Measurements from ENCODE around the gene SLC6A17. TPM values are rescaled to one million over a fixed set of nuclear protein-coding genes. Genes with fewer than 3 reads are reported as not detected.

Gene SLC6A17
- total RNA-seq, 1 experiment from 2014 or later: not detected

- CTCF ChIA-PET: interaction anchor here (2.9 kb wide), 1 partner anchor 102 kb away, joined by 9 read pairs; no protein-coding TSS in a partner anchor
- BruUV-seq (replicated peaks): no TSS peak
- POLR2A ChIA-PET (ENCODE audit: low non-redundant PET): no interaction called here
- H3K4me1 ChIP-seq (ENCODE audit: insufficient read depth, low read length, poor library complexity, severe bottlenecking): peaks cover 14% of the 10 kb centered on the region
- no peaks in the 10 kb centered on the region for H3K9me3 ChIP-seq (ENCODE audit: low read depth, low read length, poor library complexity, severe bottlenecking)
- intact Hi-C loops (cut with micrococcal nuclease; ENCODE audit: unreplicated experiment): no loop called here
- no peaks in the 10 kb centered on the region for H3K36me3 ChIP-seq (ENCODE audit: insufficient read depth, low read length, poor library complexity, severe bottlenecking)
- peaks cover 42% of the 10 kb centered on the region for H3K27me3 ChIP-seq (replicated peaks; ENCODE audit: insufficient read depth, low read depth, low read length, poor library complexity)
- H3K27ac ChIP-seq (ENCODE audit: low read depth, low read length, poor library complexity, severe bottlenecking): no peak overlapping the region
- no peak for TF ChIP-seq CTCF (conservative IDR thresholded peaks at IDR 0.05; ENCODE audit: low read depth, low read length)
- no peak for TF ChIP-seq EZH2 (IDR thresholded peaks at IDR 0.05; ENCODE audit: borderline replicate concordance, low read depth, low read length, poor library complexity, severe bottlenecking)
- peak overlapping the region; percentile 52 for H3K4me3 ChIP-seq (ENCODE audit: low read depth, low read length, poor library complexity, severe bottlenecking)
- peak; percentile 30 for DNase-seq (ENCODE audit: low spot score)
Measured at GRCh38 chr1:110210604-110211495, 60.6 kb downstream of the SLC6A17 start.

GRCh38 chr1:110211496-110212168, 61.3 kb downstream of the SLC6A17 start:
- TF ChIP-seq CTCF (conservative IDR thresholded peaks at IDR 0.05; ENCODE audit: low read depth, low read length) (no peak), EZH2 (IDR thresholded peaks at IDR 0.05; ENCODE audit: borderline replicate concordance, low read depth, low read length, poor library complexity, severe bottlenecking) (peak; percentile 97)
- peaks cover 14% of the 10 kb centered on the region for H3K4me1 ChIP-seq (ENCODE audit: insufficient read depth, low read length, poor library complexity, severe bottlenecking)
- H3K4me3 ChIP-seq (ENCODE audit: low read depth, low read length, poor library complexity, severe bottlenecking): peak overlapping the region; percentile 52
- no peak overlapping the region for H3K27ac ChIP-seq (ENCODE audit: low read depth, low read length, poor library complexity, severe bottlenecking)
- DNase-seq (ENCODE audit: low spot score): no peak
- intact Hi-C loops (cut with micrococcal nuclease; ENCODE audit: unreplicated experiment): no loop called here
- H3K27me3 ChIP-seq (replicated peaks; ENCODE audit: insufficient read depth, low read depth, low read length, poor library complexity): peaks cover 42% of the 10 kb centered on the region
- no TSS peak for BruUV-seq (replicated peaks)
- no peaks in the 10 kb centered on the region for H3K36me3 ChIP-seq (ENCODE audit: insufficient read depth, low read length, poor library complexity, severe bottlenecking)
- POLR2A ChIA-PET (ENCODE audit: low non-redundant PET): no interaction called here
- no peaks in the 10 kb centered on the region for H3K9me3 ChIP-seq (ENCODE audit: low read depth, low read length, poor library complexity, severe bottlenecking)
- CTCF ChIA-PET: interaction anchor here (0.6 to 2.9 kb wide), 2 partner anchors 95 to 101 kb away, joined by 3 to 9 read pairs; no protein-coding TSS in a partner anchor

- peaks cover 42% of the 10 kb centered on the region for H3K27me3 ChIP-seq (replicated peaks; ENCODE audit: insufficient read depth, low read depth, low read length, poor library complexity)
- no TSS peak for BruUV-seq (replicated peaks)
- ChIA-PET POLR2A (ENCODE audit: low non-redundant PET) (no interaction called here), CTCF (interaction anchor here (0.6 to 2.9 kb wide), 2 partner anchors 96 to 100 kb away, joined by 3 to 9 read pairs; no protein-coding TSS in a partner anchor)
- intact Hi-C loops (cut with micrococcal nuclease; ENCODE audit: unreplicated experiment): no loop called here
- H3K4me3 ChIP-seq (ENCODE audit: low read depth, low read length, poor library complexity, severe bottlenecking): no peak overlapping the region
- peaks cover 14% of the 10 kb centered on the region for H3K4me1 ChIP-seq (ENCODE audit: insufficient read depth, low read length, poor library complexity, severe bottlenecking)
- no peak overlapping the region for H3K27ac ChIP-seq (ENCODE audit: low read depth, low read length, poor library complexity, severe bottlenecking)
- TF ChIP-seq EZH2 (IDR thresholded peaks at IDR 0.05; ENCODE audit: borderline replicate concordance, low read depth, low read length, poor library complexity, severe bottlenecking): no peak
- H3K9me3 ChIP-seq (ENCODE audit: low read depth, low read length, poor library complexity, severe bottlenecking): no peaks in the 10 kb centered on the region
- DNase-seq (ENCODE audit: low spot score): peak; percentile 28
- H3K36me3 ChIP-seq (ENCODE audit: insufficient read depth, low read length, poor library complexity, severe bottlenecking): no peaks in the 10 kb centered on the region
Measured at GRCh38 chr1:110212169-110213142, 62.2 kb downstream of the SLC6A17 start.

Measured in A673 (cell line).